Stromal cell of bone marrow (primary cell): ENCODE data around the gene BMP4.

Experiments
- DNase-seq: peaks from one replicate; pipeline ENCODE4 v3.0.0-alpha.2; 2012; ENCODE audit warnings: low read depth

BMP4 gene

GRCh38 chr14:53946404-53947093 lies 10.1 kb downstream of the BMP4 start:
- no peak for DNase-seq

DNA sequence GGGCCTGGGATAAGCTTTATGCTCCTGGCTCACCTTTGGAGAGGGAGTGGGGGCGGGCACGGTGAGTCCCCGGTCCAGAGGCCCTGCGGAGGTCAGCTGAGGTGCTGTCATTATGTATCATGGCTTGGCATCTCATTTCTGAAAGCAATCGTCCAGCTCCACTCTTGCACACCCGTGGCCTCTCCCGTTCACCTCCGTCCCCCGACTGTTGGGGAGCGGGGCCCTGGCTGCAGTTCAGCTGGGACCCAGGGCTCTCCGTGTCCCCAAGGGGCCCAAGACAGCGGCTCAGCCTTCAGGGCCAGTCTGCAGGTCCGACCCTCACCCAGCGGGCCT lies 10.6 kb downstream of the BMP4 start:
- DNase-seq: no peak

DNA sequence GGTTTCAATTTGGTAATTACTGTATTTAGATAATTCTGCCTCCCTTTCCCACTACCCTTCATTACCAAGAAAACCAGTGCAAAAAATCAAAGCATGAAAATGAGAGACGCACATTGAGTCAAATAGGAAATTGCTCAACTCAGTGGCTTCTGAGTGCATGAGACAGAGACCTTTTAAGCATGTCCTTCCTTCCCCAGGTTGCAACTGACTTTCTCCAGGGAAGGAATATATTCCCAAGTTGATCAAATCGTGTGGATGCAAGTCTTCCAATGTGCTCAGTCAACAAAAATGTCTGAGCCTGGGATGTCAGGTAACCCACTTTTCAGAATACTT lies 12.9 kb downstream of the BMP4 start:
- no peak for DNase-seq

DNA sequence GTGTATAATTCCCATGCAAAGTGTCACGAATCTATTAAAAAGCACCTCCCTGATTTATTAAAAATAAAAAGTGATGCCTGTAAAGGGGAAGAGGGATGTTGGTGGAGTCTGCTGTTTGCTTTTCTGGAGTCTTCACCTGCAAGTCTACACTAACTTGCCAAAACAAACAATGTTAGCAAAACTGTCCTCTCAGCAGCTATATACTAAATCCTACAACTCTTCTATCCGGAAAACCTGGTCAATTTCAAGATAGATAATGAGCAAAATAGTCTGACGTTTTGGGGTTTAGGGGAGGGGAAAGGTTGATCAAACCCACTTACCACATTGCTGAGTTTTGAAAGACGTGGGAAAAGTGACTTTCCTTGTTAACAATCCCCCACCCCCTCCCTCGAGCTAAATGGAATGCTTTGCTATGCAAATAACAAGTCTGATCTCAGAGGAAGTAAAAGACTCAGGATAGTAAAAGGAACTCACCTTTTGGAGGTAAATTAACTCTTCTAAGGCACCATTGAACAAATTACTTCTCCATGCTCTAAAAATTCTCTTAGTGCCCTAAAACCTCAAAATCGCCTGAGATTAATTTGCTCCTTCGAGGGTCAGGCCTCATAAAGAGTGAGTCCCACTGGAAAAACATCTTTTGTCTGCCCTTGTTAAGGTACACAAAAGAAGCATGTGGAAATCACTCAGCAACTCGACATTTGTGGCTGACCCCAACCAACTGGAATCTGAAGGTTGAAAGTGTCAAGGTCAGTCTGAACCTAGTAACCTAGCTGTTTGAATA lies 13.5 kb downstream of the BMP4 start:
- no peak for DNase-seq

DNA sequence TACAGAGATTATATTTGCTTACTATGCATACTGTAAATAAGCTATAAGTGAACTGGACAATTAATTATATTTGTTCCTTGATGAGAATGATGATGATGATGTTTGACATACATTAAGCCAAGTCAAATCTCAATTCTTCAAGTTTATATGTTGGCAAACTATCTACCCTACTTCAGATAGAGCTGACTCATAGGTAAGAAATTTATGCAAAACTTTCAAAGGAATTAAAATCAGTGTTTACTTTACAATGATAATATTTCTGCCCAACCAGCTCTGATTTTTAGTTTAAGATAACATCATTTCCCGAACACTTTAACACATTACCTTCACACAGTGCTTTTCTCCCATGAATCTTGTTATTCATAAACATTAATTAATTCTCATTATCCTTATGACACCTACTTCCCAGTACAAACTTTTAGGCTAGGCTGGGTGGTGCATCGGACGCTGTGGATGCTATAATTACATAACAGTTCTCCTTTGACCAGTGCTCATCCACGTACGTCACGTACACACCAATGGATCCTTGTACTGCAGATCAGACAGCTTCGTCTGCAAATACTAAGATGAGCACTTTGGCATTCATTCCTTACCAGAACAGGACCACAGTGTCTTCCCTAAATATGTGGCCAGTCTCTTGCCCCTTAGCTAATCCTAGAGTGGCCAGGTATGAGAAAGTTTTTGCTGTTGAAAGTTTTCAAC lies 18.3 kb downstream of the BMP4 start:
- DNase-seq: no peak

GRCh38 chr14:53934778-53935414 lies 21.7 kb downstream of the BMP4 start:
- DNase-seq: no peak

DNA sequence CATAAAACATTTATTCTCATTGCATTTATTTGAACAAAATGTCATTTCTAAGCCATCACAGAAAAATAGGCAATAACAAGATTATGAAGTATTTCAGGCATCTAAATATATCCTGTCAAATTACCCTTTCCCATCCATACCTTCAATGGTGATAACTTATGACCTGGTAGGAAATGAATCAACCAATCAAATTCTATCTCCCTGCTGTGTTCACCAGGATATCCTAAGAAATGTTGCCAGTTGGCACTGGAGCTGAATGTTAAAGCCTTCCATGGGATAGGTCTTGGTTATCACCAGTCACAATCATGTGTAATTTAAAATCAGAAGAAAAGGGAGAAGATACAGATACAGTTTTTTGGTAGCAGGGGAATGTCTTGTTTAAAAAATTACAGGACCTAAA lies 23.7 kb downstream of the BMP4 start:
- DNase-seq: no peak

GRCh38 chr14:53929871-53930715 lies 26.5 kb downstream of the BMP4 start:
- DNase-seq: no peak

- DNase-seq: no peak
Measured at GRCh38 chr14:53927171-53927570, 29.5 kb downstream of the BMP4 start.

DNA sequence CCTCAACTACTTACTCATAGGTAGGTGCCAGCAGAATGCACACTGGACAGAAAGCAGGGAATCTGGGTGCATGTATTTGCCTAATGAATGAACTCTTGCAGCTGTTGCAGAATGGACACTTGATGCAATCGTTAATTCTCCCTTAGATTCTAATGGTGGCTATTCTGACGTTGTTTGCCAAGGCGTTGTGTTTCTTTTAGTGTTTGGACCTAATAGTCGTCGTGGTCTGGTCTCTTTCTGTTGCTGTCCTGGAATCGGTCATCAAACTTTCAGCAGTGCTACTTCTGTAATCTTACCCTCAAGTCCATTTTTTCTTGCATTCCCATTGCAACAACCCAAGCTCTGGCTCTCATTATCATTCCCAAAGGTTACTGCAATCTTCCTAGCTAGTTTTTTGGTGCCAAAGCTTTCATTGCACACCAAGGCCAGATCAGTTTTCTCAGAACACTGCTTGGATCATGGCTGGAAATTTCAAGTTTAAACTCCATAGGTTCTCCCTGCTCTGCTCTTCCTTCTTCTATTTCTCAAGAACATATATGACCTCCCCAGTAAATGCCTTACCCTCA lies 31.3 kb downstream of the BMP4 start:
- peak; percentile 16 for DNase-seq

GRCh38 chr14:53924753-53925152 lies 31.9 kb downstream of the BMP4 start:
- peak; percentile 66 for DNase-seq

DNA sequence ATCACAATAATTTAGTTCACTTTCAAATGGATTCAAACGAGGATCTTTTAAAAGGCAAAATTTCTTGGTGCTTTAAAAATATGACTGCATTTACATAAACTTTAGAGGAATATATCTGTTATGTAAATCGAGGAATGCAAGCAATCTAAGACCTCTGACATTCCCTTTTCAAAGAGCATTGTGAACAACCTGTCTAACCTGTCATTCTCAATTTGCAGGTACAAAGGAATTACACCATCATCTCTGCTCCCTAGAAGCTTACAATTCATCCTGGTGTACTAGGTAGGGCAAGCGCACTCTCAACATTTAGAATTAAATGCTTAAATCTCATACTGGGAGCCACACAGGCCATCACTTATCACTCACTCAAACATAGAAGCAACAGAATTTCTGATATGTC lies 35.6 kb downstream of the BMP4 start:
- no peak for DNase-seq

- DNase-seq: no peak
Measured at GRCh38 chr14:53916239-53916638, 40.4 kb downstream of the BMP4 start.

DNA sequence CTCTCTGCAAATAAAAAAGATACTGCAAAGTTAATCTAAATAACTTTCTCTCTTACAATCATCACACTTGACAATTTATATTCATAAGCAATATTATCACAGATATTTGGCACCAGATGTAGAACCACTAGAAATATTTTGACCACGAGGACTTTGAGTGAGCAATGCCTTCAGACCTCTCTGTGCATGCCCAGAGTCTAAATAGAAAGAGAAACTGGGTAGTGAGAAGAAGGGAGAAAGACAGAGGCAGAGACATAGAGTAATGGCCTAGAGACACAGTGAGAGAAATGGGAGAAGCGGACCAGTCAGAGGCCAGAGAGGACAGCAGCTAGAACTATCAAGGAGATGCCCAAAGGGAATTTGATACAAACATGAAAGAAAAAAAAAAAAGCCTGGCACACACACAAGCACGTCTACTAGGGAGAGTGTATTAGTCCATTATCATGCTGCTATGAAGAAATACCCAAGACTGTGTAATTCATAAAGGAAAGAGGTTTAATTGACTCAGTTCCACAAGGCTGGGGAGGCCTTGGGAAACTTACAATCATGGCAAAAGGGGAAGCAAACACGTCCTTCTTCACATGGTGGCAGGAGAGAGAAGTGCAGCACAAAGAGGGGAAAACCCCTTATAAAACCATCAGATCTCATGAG lies 41.1 kb downstream of the BMP4 start:
- peak; percentile 13 for DNase-seq

DNA sequence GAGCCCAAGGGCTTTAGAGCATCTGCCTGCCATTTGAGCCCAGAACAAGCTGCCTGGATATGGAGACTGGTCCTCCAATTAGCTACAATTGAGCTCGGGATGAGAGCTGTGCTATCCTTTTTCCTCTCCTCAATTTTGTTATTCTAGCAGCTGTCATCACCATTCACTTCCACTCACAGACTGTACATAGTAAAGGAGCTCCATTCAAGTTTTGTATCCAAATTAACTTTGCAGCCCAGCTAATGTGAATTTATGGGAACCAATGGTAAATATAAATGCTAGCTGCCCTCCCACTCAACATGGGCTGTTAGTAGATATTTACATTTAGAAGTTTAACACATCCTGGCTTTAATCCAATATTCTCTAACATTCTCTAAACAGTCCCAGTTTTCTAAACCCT lies 44.6 kb downstream of the BMP4 start:
- DNase-seq: no peak

DNA sequence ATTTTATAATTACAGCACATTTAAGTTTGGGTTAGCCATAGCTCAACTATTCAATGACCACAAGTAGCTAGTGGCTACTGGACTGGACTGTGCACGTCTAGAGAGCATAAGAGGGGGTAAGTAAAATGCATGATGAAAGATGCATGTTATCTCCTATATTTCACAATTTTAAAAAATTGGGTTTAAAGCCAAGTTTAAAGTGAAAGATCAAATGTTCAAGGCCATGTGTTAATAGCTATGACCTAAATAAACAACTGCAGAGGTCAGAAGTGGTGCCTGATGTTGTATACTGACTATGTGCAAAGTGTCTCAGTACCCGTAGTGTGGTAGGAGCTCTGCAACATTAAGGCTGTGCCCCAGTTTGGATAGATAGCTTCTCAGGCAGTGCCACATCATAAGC lies 48.2 kb downstream of the BMP4 start:
- no peak for DNase-seq

- DNase-seq: no peak
Measured at GRCh38 chr14:53902307-53902706, 54.3 kb downstream of the BMP4 start.

- DNase-seq: no peak
Measured at GRCh38 chr14:53900499-53900898, 56.1 kb downstream of the BMP4 start.
